GM23338 (cell line): ENCODE results near the gene ARHGEF19. TPM values are rescaled to one million over a fixed set of nuclear protein-coding genes. Genes with fewer than 3 reads are reported as not detected.
"Not testable (repeated sequence)": the region's sequence is repeated elsewhere in the genome, so short reads cannot be mapped to it uniquely, and the experiment has no call there.

Source experiments
- ATAC-seq: fragments of 200-7000 bp; cut with Tn5 transposase; 3 replicates; pipeline ENCODE4 v1.9.1; 2020
- DNase-seq: peaks from one replicate; pipeline ENCODE4 v3.0.0-alpha.2; 2015; ENCODE audit warnings: low spot score
- H2AFZ ChIP-seq: fragments of 200-600 bp; sonication (generic); 2 replicates; pipeline ENCODE4 v1.8.0; 2016; ENCODE audit warnings: antibody characterized with exemption, mild to moderate bottlenecking, moderate library complexity
- H3F3A ChIP-seq: fragments of 200-600 bp; sonication (generic); replicated peaks from 2 replicates; pipeline ENCODE4 v1.8.0; 2017; ENCODE audit warnings: antibody characterized with exemption, mixed run types, low read depth
- H3K27ac ChIP-seq: fragments of 200-600 bp; sonication (generic); 2 replicates; pipeline ENCODE4 v1.6.1; 2016; ENCODE audit warnings: low read depth
- H3K27me3 ChIP-seq: fragments of 200-600 bp; sonication (generic); 2 replicates; pipeline ENCODE4 v1.8.0; 2016; ENCODE audit warnings: mild to moderate bottlenecking, mixed run types, moderate library complexity; ENCODE audit not compliant: insufficient read depth
- H3K36me3 ChIP-seq: fragments of 200-600 bp; sonication (generic); 2 replicates; pipeline ENCODE4 v1.8.0; 2016; ENCODE audit warnings: mild to moderate bottlenecking; ENCODE audit not compliant: insufficient read depth
- H3K4me1 ChIP-seq: fragments of 200-600 bp; sonication (generic); 2 replicates; pipeline ENCODE4 v1.8.0; 2016; ENCODE audit warnings: mild to moderate bottlenecking, moderate library complexity; ENCODE audit not compliant: insufficient read depth
- H3K4me2 ChIP-seq: fragments of 200-600 bp; sonication (generic); 2 replicates; pipeline ENCODE4 v1.7.1; 2017; ENCODE audit warnings: mixed run types
- H3K4me3 ChIP-seq: fragments of 200-600 bp; sonication (generic); 2 replicates; pipeline ENCODE4 v1.6.1; 2016; ENCODE audit warnings: mixed run types
- H3K79me2 ChIP-seq: fragments of 200-600 bp; sonication (generic); replicated peaks from 2 replicates; pipeline ENCODE4 v1.8.0; 2017; ENCODE audit warnings: mild to moderate bottlenecking; ENCODE audit not compliant: insufficient read depth
- H3K9me2 ChIP-seq: fragments of 200-600 bp; sonication (generic); 2 replicates; pipeline ENCODE4 v1.8.0; 2017; ENCODE audit not compliant: insufficient read depth
- H4K20me1 ChIP-seq: fragments of 200-600 bp; sonication (generic); replicated peaks from 2 replicates; pipeline ENCODE4 v1.8.0; 2017; ENCODE audit warnings: mild to moderate bottlenecking; ENCODE audit not compliant: insufficient read depth
- H3K27ac Mint-ChIP-seq: 2 replicates; pipeline ENCODE4 v1.8.0; 2020; ENCODE audit warnings: inconsistent platforms, mild to moderate bottlenecking, moderate library complexity, mixed read lengths
- H3K27me3 Mint-ChIP-seq: 3 replicates; pipeline ENCODE4 v1.8.0; 2022; ENCODE audit warnings: low read depth, mild to moderate bottlenecking, moderate library complexity, mixed read lengths, inconsistent platforms; ENCODE audit not compliant: insufficient read depth, poor library complexity
- H3K36me3 Mint-ChIP-seq: 3 replicates; pipeline ENCODE4 v1.8.0; 2021; ENCODE audit warnings: low read depth, mild to moderate bottlenecking, inconsistent platforms, moderate library complexity, mixed read lengths
- H3K4me1 Mint-ChIP-seq: 3 replicates; pipeline ENCODE4 v1.8.0; 2020; ENCODE audit warnings: mild to moderate bottlenecking, inconsistent platforms, mixed read lengths
- H3K4me3 Mint-ChIP-seq: 3 replicates; pipeline ENCODE4 v1.8.0; 2021; ENCODE audit warnings: moderate library complexity, mild to moderate bottlenecking, inconsistent platforms, mixed read lengths
- H3K9me3 Mint-ChIP-seq: 3 replicates; pipeline ENCODE4 v1.8.0; 2020; ENCODE audit warnings: moderate library complexity, mild to moderate bottlenecking, inconsistent platforms, mixed read lengths
- ETS1 ChIP-seq: IDR thresholded peaks from 2 replicates; pipeline ENCODE4 v1.6.1; 2016; ENCODE audit warnings: antibody characterized with exemption
- EZH2phosphoT487 ChIP-seq: fragments of 200-600 bp; sonication (generic); IDR thresholded peaks from one replicate; pipeline ENCODE4 v1.8.1; 2018; ENCODE audit warnings: antibody characterized with exemption; ENCODE audit not compliant: unreplicated experiment
- NANOG ChIP-seq: IDR thresholded peaks from 2 replicates; pipeline ENCODE4 v1.6.1; 2016; ENCODE audit warnings: antibody characterized with exemption, borderline replicate concordance
- POLR2AphosphoS5 ChIP-seq: IDR thresholded peaks from 2 replicates; pipeline ENCODE4 v1.6.1; 2016; ENCODE audit warnings: antibody characterized with exemption, low read depth
- STAT1 ChIP-seq: IDR thresholded peaks from one replicate; pipeline ENCODE4 v1.6.1; 2016; ENCODE audit warnings: antibody characterized with exemption; ENCODE audit not compliant: unreplicated experiment
- ZNF114 ChIP-seq: fragments of 250-450 bp; sonication (Bioruptor Pico); IDR thresholded peaks from 2 replicates; pipeline ENCODE4 v1.5.0; 2020; ENCODE audit warnings: mild to moderate bottlenecking, moderate library complexity
- ZNF462 ChIP-seq: fragments of 250-450 bp; sonication (Bioruptor Pico); IDR thresholded peaks from 2 replicates; pipeline ENCODE4 v1.5.0; 2020; ENCODE audit warnings: mild to moderate bottlenecking, moderate library complexity
- polyA plus RNA-seq: library from polyadenylated mRNA; unstranded; fragments of >200 nt; fragmentation: Nextera tagmentation; extraction: Ambion mirVana; gene quantifications from 2 replicates; pipeline ENCODE4 v1.2.1, GENCODE V29; 2016
- total RNA-seq: library from RNA; depleted of rRNA; stranded (reverse); fragments of >200 nt; shearing (Covaris generic); gene quantifications from 2 replicates; pipeline ENCODE4 v1.2.3, GENCODE V29; 2014

The ARHGEF19 gene
- total and polyA plus RNA-seq, 2 experiments from 2014 or later, result 19.5 to 46.4 TPM

GRCh38 chr1:16196139-16196538 is 16.3 kb downstream of the ARHGEF19 start:
- H3F3A ChIP-seq, H3K27ac ChIP-seq, H3K4me3 ChIP-seq, H3K4me2 ChIP-seq, H3K4me1 ChIP-seq, H3K9me2 ChIP-seq, H3K27me3 ChIP-seq, H3K27ac Mint-ChIP-seq, H2AFZ ChIP-seq, H3K36me3 ChIP-seq, H3K9me3 Mint-ChIP-seq, H3K4me1 Mint-ChIP-seq, H3K79me2 ChIP-seq, H4K20me1 ChIP-seq, H3K4me3 Mint-ChIP-seq, ATAC-seq, H3K27me3 Mint-ChIP-seq, DNase-seq: not testable (repeated sequence)
- peaks cover 33% of the 10 kb centered on the region for H3K36me3 Mint-ChIP-seq

GRCh38 chr1:16195518-16195905 is 16.9 kb downstream of the ARHGEF19 start:
- H3K27ac Mint-ChIP-seq, result no peak overlapping the region
- DNase-seq, result no peak
- H3K27me3 Mint-ChIP-seq, result no peaks in the 10 kb centered on the region
- TF ChIP-seq EZH2phosphoT487 (no peak), ETS1 (no peak), ZNF462 (CRISPR knock-in tag) (no peak), STAT1 (no peak), POLR2AphosphoS5 (no peak), ZNF114 (CRISPR knock-in tag) (no peak), NANOG (no peak)
- no peak overlapping the region for H3K4me3 ChIP-seq
- H3K4me1 Mint-ChIP-seq, result no peaks in the 10 kb centered on the region
- H3K36me3 ChIP-seq, result no peaks in the 10 kb centered on the region; the same call in 1 of the 2 replicates
- H3K79me2 ChIP-seq, result no peaks in the 10 kb centered on the region
- H3K4me2 ChIP-seq, result no peak overlapping the region
- no peaks in the 10 kb centered on the region for H3K4me1 ChIP-seq
- H4K20me1 ChIP-seq, result no peaks in the 10 kb centered on the region
- H3K27me3 ChIP-seq, result no peaks in the 10 kb centered on the region
- no peaks in the 10 kb centered on the region for H3K9me2 ChIP-seq
- no peaks in the 10 kb centered on the region; the same call in 2 of the 3 replicates for H3K9me3 Mint-ChIP-seq
- no peaks in the 10 kb centered on the region for H3F3A ChIP-seq
- ATAC-seq, result no peak
- H3K36me3 Mint-ChIP-seq, result peaks cover 30% of the 10 kb centered on the region
- no peak overlapping the region for H3K4me3 Mint-ChIP-seq
- no peak overlapping the region for H2AFZ ChIP-seq
- H3K27ac ChIP-seq, result no peak overlapping the region
